Measurements from ENCODE around the gene LAMA5.

LAMA5 gene

DNA sequence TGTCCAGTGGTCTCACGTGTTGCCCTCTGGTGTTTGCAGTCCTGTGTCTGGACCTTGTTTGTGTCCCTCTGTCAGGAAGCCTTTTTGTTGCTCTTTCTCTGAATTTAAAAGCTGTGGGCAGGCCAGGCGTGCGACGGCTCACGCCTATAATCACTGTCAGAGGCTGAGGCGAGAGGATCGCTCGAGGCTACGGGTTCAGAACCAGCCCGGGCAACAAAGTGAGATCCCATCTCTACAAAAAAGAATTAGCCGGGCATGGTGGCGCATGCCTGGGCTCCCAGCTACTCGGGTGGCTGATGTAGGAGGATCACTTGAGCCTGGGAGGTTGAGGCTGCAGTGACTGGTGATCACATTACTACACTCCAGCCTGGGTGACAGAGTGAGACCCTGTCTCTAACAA, 100.3 kb downstream of the LAMA5 start:
- no peak for DNase-seq (ENCODE audit: low spot score)

DNA sequence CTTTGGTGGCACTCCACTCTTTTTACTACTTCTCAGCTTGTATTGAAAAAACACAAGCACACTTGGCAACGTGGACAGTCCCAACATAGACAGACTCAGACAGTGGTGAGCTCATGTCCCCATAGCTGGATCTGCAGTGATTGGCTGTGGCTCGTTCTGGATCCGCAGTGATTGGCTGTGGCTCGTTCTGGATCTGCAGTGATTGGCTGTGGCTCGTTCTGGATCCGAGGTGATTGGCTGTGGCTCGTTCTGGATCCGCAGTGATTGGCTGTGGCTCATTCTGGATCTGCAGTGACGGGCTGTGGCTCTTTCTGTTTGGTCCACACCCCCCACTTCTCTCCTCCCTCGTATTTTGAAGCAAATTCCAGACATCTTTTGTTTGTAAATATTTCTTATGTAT, 100.8 kb downstream of the LAMA5 start:
- peak; percentile 59 for DNase-seq (ENCODE audit: low spot score)

DNA sequence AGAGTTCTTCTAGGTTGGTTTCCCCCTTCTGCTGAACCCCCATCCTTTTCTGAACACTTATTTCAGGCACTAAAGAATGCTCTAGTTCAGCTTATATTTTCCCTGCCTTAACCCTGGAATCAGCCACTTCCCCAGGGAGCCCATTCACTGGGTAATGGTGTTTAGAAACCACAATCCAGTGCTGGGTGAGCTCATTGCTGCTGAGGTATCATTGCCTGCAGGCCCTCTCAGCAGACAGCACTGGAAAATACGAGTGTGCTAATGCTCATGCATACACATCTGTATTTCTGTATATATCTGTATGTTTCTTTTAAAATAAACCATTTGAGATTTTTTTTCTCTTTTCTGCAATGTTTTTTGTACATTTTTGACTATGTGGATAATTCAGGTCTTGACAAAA, 101.7 kb downstream of the LAMA5 start:
- DNase-seq (ENCODE audit: low spot score), result no peak

DNA sequence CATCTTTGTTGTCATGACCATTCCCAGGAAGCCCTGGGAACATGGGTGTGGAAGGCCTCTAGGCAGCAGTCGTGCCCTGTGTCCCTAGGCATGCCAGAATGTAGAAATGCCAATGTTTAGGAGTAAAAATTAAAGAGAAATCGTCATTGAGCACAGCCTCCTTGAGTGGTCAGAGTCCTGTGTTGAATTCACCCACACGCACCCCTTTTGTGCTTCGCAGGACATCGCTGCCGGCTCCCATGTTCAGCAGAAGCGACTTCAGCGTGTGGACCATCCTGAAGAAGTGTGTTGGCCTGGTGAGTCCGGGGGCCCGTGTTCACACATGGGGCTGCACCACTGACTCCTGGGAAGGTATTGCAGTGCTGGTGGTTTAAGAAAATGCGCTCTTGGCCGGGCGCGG, 103.7 kb downstream of the LAMA5 start:
- DNase-seq (ENCODE audit: low spot score), result no peak

DNA sequence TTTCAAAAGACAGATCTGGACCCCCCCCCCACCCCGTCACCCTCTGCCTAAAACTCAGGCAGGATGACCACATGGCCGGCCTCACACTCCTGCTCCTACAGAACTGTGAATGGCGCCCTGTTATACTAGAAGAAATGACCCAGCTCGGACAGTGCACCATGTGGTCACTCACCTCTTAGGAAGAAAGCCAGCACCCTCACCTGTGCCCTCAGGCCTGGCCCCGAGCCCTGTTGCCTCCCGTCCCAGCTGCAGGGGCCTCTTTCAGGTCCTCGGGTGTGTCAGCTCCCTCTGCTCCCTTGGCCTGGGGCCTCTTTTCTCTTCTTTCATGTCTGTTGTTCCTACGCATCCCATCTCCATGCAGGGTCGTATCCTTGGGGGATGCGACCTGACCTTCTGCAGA, 105.0 kb downstream of the LAMA5 start:
- no peak for DNase-seq (ENCODE audit: low spot score)

DNA sequence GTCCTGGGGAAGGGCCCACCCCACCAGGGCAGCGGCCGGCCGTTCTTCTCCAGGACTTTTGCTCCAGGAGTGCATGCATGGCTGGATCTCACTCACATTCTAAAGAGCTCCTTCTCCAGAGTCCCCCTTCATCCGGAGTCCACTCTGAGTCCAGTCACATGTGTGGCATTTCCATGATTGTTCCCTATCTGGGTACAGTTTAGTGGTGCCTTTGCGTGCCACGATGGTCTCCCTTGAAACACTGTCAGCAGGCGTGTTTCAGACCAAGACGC, 107.9 kb downstream of the LAMA5 start:
- DNase-seq (ENCODE audit: low spot score), result no peak
